Suppressor macrophage treated with lipopolysaccharide for 4 hours (primary cell): ENCODE data around the gene CDON.
"Not testable (repeated sequence)": the region's sequence is repeated elsewhere in the genome, so short reads cannot be mapped to it uniquely, and the experiment has no call there.

Experiments used
- DNase-seq: peaks from one replicate; pipeline ENCODE4 v3.0.0-alpha.2; 2020

Gene CDON

DNA sequence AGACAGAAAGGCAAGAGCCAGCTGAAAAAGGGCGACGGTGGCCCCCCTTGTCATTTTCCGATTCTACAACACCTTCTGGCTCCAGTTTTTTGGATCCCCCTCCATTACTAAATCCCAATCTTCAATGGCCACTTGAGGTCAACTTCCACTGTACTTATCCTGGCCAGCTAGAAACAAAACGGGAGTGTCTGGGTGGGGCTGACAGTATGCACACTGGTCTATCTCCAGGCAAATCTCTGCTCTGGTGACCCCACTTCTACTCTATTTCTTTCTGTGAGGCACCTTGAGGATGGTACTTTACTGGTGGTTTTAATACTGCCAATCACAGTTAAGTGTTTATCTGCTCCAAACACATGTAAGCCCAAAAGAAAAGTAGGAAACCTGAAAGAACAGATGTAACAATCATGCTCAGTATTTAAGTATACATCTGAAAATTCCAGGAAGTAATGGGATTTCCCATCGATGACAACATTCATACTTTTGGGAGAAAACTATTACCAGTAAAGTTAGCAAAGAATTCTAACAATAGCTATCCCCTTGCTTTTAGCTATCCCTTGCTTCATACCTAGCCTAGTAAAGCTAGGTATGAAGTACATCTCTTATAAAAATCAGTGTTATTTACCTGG, 16.0 kb downstream of the CDON start:
- DNase-seq, result no peak

GRCh38 chr11:126039485-126040271, 23.0 kb downstream of the CDON start:
- DNase-seq, result no peak

DNA sequence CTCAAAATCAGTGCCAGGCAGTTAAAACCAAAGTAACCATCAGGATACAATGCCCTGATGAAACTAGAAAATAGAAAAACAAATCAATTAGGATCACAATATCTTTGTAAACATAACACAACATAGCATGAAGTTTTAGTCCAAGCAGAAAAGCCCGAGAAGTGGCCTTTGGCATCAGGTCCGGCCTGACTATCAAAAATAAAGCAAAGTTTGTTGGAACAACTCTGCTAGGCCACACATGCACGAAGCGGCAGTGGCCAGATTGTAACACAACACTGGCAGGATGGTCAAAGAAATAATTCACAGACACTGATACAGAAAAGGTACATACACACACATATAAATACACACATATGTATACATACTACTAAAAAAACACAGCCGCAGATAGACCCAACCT, 26.9 kb downstream of the CDON start:
- DNase-seq, result no peak

DNA sequence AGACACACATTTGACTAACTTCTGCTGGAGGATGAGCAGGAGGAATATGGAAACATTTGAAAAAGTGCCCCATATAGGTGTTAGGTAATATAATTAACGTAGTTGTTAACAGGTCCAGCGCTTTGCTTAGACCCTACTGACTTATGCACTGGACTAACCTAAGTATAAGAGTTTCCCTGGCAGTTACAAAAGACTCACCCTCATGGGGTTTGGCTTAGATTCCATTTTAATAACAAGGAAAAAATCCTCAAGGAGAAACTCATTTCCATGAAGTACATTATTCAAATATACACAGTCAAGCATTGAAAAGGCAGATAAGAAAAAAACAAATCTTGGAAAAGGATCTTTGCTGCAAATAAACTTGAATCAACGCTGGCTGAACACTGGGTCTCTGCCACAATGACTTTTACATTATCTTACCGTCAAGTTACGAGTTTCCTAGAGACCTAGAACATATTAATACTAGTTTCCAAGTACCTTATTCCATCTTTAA, 27.7 kb downstream of the CDON start:
- no peak for DNase-seq

DNA sequence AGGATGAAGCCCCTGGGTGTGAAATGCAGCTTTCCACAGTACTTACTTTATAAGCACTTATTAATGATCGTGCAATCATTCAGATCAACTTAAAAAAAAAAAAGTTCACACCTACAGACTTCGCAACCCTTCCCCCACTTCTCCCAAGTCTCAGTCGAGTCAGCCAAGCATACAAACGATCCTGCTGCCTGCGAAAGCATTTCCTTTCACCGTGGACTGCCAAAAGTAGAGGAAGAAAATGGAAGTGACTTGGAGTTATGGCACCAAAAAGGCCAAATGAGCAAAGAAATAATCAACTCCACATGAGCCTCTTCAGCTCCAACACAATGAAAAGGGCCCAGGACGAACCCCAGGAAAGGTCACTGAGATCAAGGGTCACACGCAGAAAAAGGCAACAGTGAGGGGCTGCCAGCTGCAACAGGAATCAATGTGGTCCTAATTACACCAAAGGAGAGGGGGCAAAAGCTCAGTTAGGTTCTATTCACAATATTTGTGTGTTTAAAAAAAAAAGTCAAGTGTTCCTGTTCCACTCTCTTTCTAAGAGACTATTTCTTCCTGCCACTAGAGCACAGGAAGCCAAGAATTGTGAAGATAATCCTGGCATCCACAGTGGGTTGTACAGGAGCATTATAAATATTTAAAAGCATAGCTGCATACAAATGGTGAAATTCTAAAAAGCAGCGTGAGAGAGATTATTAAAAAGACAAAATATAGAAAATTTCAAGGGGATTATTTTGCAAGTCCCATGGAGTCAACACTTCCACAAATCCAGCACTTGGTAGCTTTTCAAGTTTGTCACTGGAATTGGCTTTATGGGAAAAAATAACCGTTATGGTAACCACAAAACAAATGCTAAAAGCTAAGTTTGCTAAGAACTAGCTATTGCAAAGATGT, 28.4 kb downstream of the CDON start:
- no peak for DNase-seq

GRCh38 chr11:126032375-126032774, 30.3 kb downstream of the CDON start:
- no peak for DNase-seq

GRCh38 chr11:126029805-126030204, 32.9 kb downstream of the CDON start:
- DNase-seq, result no peak

DNA sequence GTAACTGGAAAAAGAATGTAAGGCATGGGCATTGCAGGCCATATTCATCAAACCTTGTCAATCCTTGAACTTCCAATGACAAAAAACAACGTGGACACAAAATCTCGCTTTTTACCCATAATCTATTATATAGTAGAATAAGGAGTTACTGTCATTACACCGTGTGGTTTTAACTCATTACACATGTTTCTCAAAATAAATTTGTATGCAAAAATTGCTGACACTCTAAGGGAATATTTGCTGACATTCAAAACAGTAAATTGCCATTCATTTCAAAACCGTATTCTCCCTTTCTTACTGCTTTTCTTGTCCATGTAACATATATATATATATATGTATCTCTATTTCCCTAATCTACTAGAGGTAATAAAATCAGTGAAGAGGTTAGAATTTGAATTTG, 33.4 kb downstream of the CDON start:
- no peak for DNase-seq

GRCh38 chr11:126028534-126028933, 34.1 kb downstream of the CDON start:
- not testable (repeated sequence) for DNase-seq

DNA sequence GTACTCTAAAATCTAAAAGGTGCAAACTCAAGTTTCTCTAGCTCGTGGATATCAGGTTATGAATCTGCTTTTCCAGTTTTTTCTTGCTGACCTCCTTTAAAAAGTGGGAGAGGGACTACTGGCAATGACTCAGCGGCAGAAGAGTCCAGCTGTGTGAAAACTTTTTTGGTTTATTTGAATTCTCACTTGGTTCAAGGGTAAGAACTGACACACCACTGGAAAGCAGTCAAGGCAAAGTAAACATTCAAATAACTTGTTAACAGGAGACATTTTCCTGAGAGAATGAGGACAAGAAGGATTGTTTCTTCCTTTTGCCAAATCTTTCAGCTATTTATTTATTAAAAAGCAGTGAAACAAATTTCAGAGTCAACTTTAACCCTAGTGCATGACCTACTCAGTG, 36.1 kb downstream of the CDON start:
- DNase-seq, result no peak

- DNase-seq, result no peak
Observed at GRCh38 chr11:126025822-126026221, 36.8 kb downstream of the CDON start.

DNA sequence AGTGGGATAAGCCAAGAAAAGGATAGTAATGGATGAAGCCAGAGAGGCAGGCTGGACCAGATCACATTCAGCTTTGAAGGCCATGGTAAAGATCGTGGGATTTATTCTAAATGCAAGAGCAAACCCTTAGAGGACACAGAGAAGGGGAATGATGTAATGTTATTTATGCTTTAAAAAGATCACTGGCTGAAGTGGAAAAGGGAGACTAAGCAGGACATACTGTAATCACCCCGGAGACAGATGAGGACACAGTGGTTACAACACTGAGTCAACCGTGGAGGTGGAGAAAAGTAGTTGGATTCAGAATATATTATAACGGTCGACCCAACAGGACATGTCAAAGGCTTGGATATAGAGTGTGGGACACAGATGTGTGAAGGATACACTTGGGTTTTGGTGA, 38.5 kb downstream of the CDON start:
- DNase-seq, result no peak

DNA sequence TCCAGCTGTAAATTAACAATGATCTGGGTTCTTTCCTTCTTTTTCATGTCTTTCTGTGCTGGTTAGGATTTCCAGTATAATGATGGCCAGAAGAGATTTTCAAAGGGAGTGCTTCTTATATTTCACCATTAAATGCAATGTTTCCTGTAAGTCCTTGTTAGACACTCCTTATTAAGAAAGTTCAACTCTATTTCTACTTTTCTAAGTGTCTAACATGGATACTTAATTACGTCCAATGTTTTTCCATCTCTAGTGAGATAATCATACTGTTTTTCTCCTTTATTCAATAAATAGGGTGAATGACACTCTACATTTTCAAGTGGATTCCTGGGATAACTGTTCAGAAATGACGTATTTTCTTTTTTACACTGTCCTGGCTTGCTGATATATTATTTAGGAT, 49.8 kb downstream of the CDON start:
- DNase-seq, result no peak

DNA sequence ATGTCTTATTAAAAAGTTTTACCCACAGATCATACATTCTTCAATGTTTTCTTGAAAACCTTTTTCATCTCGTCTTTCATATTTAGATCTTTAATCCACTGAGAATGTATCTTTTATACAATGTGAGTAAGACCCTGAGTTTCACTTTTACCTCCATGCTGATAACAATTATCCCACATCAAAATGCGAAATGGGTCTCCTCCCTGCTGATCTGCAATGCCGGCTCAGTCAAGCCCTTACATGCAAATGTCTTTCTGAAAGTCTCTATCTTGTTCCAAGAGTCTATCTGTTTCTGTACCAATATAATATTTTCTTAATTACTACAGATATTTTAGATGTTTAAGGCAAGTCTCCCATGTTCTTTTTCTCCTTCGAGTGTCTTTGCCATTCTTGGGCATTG, 50.9 kb downstream of the CDON start:
- no peak for DNase-seq

DNA sequence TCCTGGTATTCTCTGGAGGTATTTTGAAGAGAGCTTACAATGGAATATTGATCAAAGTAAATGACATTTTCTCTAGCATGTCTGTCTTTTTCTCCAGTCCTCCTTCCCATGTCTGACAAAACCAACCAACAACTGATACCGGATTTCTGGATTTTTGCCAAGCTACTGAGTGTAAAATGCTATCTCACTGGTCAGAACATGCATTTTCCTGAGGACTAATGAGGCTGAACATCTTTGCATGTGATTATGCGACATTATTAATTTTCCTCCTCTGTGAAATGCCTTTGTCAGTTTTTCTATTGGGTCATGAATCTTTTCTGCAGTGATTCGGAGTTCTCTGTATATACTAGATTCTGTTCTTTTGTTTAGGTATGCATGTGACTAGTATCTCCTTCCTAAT, 51.4 kb downstream of the CDON start:
- no peak for DNase-seq

GRCh38 chr11:126008956-126009355, 53.7 kb downstream of the CDON start:
- no peak for DNase-seq

DNA sequence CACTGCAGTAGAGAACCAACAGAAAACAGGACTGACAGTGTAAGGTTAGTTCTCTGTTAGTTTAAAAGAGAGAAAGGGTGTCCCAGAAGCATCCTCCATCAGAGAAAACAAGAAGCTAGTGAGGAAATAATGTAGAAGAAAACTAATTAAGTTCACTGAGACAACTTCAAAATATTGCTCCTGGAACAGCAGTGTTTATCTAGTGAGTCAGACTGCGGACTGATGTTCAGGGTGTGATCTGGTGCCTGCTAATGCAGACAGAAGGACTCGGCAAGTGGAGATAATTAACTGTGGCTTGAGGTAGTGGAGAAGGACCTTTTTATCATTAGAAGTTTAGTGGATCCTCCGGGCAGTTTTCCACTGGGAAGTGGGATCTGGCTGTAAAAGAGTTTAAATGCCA, 55.4 kb downstream of the CDON start:
- DNase-seq, result no peak

- DNase-seq, result no peak
Observed at GRCh38 chr11:126006068-126006467, 56.6 kb downstream of the CDON start.

GRCh38 chr11:126002181-126002580, 60.5 kb downstream of the CDON start:
- no peak for DNase-seq

GRCh38 chr11:125999234-125999880, 63.3 kb downstream of the CDON start:
- no peak for DNase-seq

GRCh38 chr11:125998267-125998666, 64.4 kb downstream of the CDON start:
- DNase-seq, result no peak

DNA sequence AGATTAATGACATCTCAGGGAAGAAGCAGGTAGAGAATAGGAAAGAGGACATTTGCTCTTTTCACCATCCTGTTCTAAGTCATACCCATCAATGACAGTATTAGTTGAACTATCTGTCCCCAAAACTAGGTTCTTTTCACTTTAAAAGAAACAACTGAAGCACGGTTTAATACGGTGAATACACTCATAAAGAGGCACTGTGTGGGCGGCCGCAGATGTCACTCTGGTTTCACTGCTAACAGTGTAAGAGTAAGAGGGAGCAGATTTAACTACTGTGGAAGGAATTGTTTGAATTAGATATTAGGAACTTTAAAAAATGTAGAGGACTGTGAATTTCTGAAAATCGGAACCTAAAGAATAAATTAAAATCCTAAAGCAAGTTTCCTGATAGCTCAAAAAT, 67.4 kb downstream of the CDON start:
- no peak for DNase-seq

DNA sequence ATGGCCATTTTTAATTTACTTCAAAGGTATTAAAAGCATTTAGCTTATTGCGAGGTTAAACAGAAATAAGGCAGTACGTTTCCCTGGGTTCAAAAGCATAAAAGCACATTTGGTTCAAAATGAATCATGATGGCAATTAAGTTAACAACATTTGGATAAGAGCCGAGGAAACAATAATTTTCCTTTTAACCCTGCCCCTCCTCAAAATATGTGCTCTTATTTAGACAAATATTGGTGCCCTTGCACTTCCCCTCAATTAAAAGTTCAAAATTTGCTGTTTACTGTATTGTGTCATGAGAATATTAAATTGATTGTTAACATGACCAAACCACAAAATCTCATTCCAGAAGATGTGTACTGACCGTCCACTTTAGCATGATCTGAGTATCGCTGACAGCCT, 68.2 kb downstream of the CDON start:
- no peak for DNase-seq
